NCI-H2171 treated with DMSO at 0.1 percent for 48 hours (cell line): ENCODE measurements around the gene PIAS2.

ENCODE experiments used
- DNase-seq: peaks from one replicate; lab custom pipeline; 2025; lab: John Stamatoyannopoulos, UW

PIAS2 gene

DNA sequence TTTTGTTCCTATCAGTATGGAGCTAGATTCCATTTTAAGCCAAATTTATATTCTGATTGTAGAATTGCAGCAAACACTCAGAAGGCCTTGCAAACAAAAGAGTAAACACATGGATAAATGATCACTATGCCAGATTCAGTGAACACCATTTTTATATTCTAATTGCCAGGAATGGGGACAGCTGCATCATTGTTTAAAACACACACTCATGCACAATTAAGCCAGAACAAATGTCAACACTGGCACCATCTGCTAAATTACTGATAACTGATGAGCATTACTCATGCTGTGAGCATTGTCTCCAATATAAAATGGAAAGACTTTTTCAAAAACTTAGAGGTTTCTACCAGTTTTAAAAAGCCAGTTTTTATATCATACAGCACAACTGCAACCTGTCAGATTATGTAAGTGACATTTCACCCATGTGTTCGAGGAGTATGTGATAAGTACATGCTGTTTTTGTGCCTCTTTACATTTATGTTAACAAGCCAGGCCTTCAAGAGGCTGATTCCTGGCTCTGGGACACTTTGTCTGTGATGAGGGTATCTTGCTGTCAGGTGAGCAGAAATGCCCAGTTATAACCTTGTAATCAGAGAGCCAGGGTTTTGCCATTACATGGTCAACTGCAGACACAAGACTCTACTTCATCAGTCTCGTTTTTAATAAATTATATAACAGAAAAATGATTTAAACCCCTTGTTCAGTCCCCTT, 156.1 kb downstream of the PIAS2 start:
- DNase-seq = peak; percentile 90

DNA sequence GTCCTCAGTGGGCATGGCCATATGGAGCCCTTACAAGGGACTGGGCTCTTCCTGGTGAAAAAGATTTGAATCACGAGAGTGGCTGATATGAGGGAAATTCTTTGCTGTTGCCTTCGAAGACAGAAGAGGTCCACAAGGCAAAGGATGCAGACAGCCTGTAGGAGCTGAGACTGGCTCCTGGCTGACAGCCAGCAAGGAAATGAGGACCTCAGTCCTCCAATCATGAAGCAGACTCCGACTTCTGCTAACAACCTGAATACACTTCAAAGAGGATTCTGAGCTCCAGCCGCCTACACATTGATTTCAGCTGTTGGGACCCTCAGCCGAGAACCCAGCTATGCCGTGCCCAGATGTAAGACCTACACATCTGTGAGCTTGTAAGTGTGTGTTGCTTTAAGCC, 157.4 kb downstream of the PIAS2 start:
- DNase-seq = peak; percentile 70

DNA sequence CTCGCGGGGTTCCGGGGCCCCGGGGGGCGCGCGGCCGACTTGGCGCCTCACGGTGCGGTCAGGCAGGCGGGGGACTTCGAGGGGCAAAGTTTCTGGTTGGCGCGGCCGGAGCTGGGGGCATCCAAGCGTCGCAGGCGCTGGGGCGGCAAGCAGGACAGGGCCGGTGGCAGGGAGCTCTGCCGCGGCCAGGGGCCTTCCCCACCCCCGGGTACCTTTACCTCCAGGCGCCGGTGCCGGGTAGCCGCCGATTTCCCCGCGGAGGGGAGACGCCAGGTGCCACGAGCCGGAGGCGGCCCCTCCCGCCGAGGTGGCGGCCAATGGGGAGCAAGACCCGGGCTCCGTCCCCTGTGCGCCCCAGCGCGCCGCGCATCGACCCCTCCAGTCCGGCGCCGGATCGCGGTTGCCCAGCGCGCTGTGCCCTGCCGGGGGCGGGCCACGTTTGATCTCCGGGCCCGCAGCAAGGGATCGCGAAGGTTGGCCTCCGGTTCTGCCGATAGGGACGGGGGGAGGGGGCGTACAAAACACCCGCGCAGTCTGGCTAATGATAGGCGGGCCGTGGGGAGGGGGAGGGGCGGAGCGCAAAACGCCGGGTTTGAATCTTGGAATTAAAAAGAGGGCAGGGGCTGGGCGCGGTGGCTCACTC, 160.6 kb downstream of the PIAS2 start, which contains the start of gene ST8SIA5:
TSS of gene ST8SIA5 (minus strand) at position 495 of the 643 bp plus-strand sequence. CDS start 545 bp downstream, outside the sequence.
- peak; percentile 49 for DNase-seq

DNA sequence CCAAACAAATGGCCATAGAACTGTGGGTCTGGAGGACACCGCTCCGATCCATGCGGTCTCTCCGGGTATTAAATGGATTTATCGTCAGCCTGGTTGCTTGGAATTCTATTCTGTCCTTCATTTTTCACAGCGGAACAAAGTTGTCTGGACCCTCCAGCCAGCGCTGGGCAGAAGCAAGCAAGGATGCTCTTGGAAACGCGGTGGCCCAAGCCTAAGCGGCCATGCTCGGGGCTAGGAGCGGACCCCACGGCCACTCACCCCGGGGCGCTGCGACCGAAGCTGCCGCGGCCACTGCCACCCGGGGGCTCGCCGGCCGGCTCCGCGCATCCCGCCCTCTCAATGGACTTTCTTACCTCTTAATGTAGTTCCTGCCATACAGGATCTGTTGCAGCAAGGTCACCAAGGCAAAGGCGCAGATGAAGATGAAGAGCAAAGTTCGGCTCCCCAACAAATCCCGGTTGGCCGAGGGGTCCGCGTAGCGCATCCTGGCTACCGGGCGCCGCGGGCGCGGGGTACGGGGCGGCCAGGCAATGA, 161.2 kb downstream of the PIAS2 start:
- no peak for DNase-seq

DNA sequence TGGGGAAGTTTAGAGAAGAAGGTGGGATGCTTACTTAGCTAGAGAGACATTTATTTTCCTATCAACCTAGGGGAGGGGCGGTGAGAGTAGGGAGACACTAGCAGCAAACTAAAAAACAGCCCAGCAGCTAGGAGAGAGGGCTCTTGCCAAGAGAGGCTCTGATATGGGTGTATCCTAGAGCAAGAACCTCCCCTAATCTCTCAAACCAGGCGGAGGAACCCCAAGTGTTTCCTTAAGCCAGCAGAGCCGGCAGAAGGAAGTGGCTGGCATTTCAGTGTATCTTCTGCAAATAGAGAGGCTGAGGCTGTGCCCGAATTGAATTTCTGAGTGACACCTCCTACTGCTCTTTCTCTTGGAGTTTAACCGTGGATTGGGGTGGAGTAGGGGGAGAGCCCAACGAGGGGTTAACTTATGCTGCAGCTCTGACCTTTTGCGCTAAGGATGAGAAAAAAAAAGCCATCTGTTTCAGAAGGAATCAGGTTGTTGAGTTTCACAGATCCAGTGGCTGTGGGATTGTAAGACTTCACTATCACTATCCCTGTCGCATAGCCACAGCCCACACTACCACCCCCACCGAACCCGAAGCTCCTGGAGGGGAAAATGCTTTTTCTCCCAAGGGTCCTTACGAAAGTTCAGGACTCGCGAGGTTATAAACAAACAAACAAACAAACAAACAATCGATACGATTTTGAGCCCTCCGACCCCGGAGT, 161.8 kb downstream of the PIAS2 start:
- peak; percentile 38 for DNase-seq

DNA sequence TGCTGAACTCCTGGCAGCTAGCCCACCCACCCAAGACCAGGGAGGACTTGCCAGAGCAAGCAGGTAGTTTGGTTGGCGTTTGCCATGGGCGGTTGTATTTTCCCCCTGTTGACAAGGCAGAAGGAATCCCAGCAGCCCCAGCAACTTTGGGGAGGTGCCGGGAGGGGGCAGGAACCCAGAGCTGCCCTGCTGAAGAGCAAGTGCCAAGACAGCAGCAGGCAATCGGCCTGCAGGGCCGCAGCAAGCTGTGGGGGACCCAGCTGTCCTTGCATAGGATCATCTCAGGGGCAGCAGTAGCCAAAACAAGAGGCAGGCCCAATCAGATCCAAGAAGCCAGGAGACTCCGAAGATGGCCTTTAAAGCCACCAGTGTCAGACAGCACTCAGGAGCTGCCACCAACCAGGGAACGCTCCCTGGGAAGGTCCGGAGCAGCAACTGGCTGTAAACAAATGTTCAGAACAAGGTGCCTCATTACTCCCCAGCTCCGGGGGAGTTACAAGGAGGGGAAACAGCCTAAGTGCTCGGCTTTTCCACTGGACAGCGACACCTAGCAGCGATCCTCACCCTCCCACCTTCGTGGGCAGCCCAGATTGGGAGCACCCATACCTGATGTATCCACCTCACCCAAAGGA, 162.5 kb downstream of the PIAS2 start:
- no peak for DNase-seq

DNA sequence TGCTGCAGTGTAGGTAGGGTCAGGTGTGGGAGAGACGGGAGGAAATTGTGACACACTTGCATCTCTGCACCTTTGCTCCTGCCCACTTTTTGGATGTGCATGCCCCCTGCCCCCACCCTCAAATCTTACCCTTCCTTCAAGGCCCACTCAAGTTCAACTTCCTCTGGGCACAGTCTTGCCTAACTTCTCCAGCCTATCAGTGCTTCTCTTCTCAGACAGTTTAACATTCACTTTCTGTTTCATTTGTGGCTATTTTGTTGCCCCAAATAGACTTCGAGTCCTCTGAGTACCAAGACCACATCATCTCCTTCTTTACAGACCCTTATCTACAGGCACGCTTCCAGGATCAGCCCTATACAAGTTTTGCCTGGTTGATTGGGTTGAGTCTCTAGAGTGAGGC, 163.1 kb downstream of the PIAS2 start:
- DNase-seq = no peak
